ENCODE measurements around the gene CRIM1.
A peak's percentile ranks its signal among the peaks of the same experiment; 100 is the strongest.

CRIM1 gene

GRCh38 chr2:36425608-36426355 lies 70.2 kb downstream of the CRIM1 start:
- DNase-seq: no peak

DNA sequence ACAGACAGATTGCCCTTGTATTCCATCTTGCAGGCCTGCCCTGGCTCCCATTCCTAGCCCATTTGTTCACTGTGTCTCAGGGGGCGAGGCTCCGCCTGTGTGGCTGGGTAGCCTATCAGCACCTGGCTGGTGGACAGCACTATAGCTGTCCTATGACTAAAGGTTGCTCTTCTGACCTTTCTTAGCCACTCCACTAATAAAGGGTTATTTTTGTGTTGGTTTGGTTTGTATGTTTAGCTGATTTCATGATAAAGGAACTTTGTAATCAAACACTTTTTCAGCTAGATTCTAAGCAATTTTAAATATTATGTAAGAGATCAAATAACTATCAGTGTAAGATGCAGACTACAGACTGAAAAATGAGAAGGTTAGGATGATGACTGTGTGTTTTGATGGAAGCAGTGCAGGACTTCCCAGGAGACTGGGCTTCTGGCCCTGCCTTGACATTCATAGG lies 72.2 kb downstream of the CRIM1 start:
- no peak for DNase-seq

- DNase-seq: no peak
These were observed 75.0 kb downstream of the CRIM1 start for GRCh38 chr2:36430549-36430948.

GRCh38 chr2:36432479-36432878 lies 76.9 kb downstream of the CRIM1 start:
- DNase-seq: no peak

- DNase-seq: no peak
These were observed 78.0 kb downstream of the CRIM1 start for GRCh38 chr2:36433311-36434217.

DNA sequence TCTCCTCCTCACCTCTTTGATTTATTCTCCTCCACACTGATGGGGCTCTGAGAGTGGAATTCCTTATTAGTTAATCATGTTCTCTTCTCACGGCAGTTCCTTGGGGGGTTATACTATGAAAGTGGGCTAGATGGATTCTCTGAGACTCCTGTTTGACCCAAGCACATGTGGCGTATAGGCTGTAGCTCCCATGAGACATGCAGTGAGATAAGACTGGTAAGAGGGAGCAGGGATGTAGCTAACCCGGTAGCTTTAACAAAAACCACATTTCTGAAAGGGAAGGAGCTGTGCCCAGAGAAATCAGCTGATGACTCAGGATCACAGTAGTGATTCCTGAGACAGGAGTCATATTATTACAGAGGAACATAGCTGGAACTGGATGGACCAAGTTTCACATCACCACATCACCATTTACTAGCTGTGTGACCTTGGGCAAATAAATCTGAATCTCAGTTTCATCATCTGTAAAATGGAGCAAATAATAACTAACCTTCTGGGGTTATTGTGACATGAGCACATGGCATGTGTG lies 82.9 kb downstream of the CRIM1 start:
- DNase-seq: peak in 3 of 4 experiments; percentile 15 to 39 (median 20)

DNA sequence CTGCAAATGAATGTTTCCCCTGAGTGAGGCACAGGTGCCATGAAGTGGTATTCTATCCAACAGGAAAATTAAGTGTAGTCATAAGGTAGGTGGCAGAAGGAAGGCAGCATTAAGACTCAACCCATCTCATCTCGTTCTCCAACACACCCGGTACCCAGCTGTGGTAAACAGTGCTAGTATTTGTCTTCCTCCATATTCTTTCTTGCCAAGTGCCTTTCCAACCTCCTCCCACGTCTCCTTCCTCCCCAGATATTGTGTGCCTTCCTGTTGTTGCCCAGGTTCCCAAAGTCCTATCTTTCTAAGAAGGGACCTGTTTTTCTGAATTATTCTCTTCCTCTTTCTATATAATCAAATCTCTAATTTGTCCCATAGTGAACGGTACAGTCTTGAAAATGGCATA lies 83.5 kb downstream of the CRIM1 start:
- no peak for DNase-seq

GRCh38 chr2:36441065-36441625 lies 85.6 kb downstream of the CRIM1 start:
- no peak for DNase-seq

- DNase-seq: peak; percentile 11 to 41 (median 22)
These were observed 86.2 kb downstream of the CRIM1 start for GRCh38 chr2:36441816-36442215.

DNA sequence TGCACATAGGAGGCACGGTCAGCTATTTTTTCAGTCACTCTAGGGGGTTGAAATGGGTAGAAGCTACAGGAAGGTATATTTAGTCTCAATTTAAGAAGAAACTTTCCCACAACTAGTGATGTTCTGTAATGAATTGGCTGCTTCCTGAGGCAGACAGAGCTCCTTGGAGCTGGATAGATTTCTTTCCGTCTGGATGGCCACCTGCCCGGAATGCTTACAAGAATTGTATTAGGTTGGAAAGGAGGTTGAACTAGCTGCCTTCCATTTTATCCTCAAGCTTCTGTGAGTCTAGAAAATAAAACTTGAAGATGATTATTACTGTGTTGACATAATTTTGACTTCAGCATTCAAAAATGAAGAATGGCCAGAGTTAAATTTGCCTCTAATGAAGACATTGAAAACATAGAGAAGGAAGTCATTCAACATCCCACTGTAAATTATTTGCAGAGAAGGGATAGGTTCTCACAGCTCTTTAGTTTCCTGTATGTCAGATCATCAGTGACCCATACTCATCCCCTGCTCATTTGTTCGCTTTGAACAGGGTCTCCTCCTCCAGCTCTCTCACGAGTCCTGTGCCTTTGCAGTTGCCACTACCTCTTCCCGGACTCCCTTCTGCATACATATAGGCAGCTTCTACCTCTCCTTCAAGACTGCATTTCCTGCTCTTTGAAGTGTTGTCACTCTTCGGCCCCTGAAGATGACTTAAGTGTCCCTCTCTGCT lies 88.8 kb downstream of the CRIM1 start:
- DNase-seq: no peak

GRCh38 chr2:36445185-36445866 lies 89.7 kb downstream of the CRIM1 start:
- no peak for DNase-seq

- no peak for DNase-seq
These were observed 90.7 kb downstream of the CRIM1 start for GRCh38 chr2:36446294-36446693.

DNA sequence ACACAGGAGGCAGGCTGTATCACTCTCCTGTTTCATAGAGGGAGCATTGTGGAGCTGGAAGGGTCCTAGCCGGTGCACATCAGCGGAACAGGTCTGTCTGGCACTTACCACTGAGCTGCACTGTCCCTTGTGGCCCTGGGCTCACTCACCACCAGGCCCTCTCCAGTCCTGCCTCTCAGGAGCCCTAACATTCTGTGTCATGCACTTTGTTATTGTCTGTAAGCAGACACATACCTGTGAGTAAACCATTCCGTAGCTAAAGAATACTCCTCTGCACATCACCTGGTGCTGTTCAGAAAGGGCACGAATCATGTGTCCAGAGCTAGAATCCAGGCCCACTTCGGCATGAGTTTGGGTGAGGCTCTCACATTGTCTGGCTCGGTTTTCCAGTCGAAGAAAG lies 93.6 kb downstream of the CRIM1 start:
- no peak for DNase-seq

- DNase-seq: no peak
These were observed 94.4 kb downstream of the CRIM1 start for GRCh38 chr2:36449943-36450392.

DNA sequence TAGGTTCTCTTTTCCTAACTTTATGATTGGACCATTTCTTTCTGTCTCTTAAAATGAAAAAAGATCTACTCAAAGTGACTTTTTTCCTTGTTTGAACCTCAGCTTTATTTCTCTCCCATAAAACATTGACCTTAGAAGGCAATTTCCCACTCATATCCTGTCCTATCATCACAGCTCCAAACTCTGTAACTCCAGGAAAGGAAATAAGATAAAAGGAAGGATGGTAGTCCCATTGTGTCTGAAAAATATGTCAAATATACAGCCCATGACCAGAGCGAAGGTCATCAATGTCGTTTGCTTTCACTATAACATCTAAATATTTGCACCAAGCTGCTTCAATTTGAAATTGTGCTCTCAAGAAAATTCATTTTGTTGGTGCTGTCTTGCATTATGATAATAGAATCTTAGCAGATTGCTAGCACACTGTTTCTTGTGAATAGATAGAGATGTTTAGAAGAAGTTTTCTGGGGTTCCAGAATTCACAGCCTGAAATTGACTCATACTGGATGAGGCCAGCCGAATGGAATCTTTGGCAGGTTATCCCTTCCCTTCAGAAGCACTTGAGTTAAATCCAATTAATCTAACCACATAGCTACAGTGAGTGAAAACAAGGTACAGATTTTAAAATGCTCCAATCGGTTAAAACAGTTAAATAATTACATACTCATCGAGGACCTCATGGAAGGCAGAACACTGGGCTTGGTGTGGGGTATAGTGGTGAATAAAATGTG lies 95.1 kb downstream of the CRIM1 start:
- no peak for DNase-seq

DNA sequence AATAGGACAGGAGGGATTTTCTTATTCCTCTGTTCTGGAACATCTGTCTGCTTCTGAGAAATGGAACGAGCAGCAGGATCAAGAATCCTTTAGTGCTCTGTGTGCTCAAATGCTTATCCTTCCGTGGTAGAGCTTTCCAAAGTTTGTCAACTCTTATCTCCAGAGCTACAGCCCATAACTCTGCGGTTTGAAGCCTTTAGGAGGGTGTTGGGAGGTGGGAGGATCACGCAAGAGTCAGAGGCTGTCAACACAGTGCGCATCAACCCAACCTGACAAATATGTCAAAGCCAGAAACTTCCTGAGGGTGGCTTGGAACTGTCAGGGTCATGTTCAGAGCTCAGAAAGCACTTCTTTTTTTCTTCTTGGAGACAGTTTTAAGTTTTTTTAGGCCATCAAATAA lies 95.9 kb downstream of the CRIM1 start:
- peak in 2 of 4 experiments; percentile 15 to 30 for DNase-seq

DNA sequence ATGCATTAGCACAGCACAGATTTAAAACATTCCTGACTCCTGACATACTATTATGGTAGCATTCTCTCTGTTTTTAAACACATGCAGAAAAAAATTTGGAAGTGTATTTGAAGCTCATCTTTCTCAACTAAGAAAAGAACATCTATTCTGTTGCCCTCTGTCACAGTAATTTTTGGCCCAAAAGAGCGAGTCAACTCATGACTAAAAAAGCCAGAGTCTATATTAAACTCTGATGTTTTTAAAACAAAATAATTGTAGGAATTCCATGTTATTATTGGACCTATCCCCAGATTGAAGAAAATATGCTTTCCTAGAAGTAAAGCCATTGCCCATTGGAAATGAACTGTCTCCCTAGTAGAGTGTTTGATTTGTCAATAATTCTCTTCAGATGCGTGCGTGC lies 96.7 kb downstream of the CRIM1 start:
- no peak for DNase-seq

- no peak for DNase-seq
These were observed 98.1 kb downstream of the CRIM1 start for GRCh38 chr2:36453652-36454051.

GRCh38 chr2:36455011-36455410 lies 99.4 kb downstream of the CRIM1 start:
- DNase-seq: no peak

- no peak for DNase-seq
These were observed 100.2 kb downstream of the CRIM1 start for GRCh38 chr2:36455788-36456187.

Data from suppressor macrophage (primary cell).